NCI-H1930 (cell line): ENCODE results near the gene PLEKHN1.
"Not testable (repeated sequence)": the region's sequence is repeated elsewhere in the genome, so short reads cannot be mapped to it uniquely, and the experiment has no call there.

Experiments used
- DNase-seq, 2 experiments: peaks; one replicate each; lab custom pipeline; 2025; lab: John Stamatoyannopoulos, UW

PLEKHN1 gene

GRCh38 chr1:974293-974640 lies 8.0 kb downstream of the PLEKHN1 start:
- no peak for DNase-seq

- DNase-seq, result no peak
These were observed 8.5 kb downstream of the PLEKHN1 start for GRCh38 chr1:974687-975328.

- no peak for DNase-seq
These were observed 9.1 kb downstream of the PLEKHN1 start for GRCh38 chr1:975365-975764.

GRCh38 chr1:975896-976683 lies 9.8 kb downstream of the PLEKHN1 start:
- peak; percentile 72 to 80 for DNase-seq

- DNase-seq, result not testable (repeated sequence)
These were observed 10.5 kb downstream of the PLEKHN1 start for GRCh38 chr1:976791-977190.

GRCh38 chr1:978069-978834 lies 12.0 kb downstream of the PLEKHN1 start:
- no peak for DNase-seq

GRCh38 chr1:978835-979743 lies 12.8 kb downstream of the PLEKHN1 start:
- no peak for DNase-seq

- DNase-seq, result no peak
These were observed 13.4 kb downstream of the PLEKHN1 start for GRCh38 chr1:979744-980072.

- no peak for DNase-seq
These were observed 13.9 kb downstream of the PLEKHN1 start for GRCh38 chr1:980137-980571.

- DNase-seq, result no peak
These were observed 14.5 kb downstream of the PLEKHN1 start for GRCh38 chr1:980602-981395.

- DNase-seq, result no peak
These were observed 15.2 kb downstream of the PLEKHN1 start for GRCh38 chr1:981491-981954.

- DNase-seq, result no peak
These were observed 15.8 kb downstream of the PLEKHN1 start, which contains the start of gene PERM1 for GRCh38 chr1:981955-982558. PERM1 (minus strand) TSS chr1:982093; CDS start chr1:981029, 1,064 bp downstream.

GRCh38 chr1:982765-983436 lies 16.6 kb downstream of the PLEKHN1 start:
- DNase-seq, result no peak

- peak in 1 of 2 experiments; percentile 46 for DNase-seq
These were observed 17.7 kb downstream of the PLEKHN1 start for GRCh38 chr1:983798-984475.

GRCh38 chr1:984476-984814 lies 18.2 kb downstream of the PLEKHN1 start:
- DNase-seq, result no peak

GRCh38 chr1:985126-985525 lies 18.8 kb downstream of the PLEKHN1 start:
- no peak for DNase-seq

GRCh38 chr1:988061-988460 lies 21.8 kb downstream of the PLEKHN1 start:
- not testable (repeated sequence) for DNase-seq

- DNase-seq, result not testable (repeated sequence)
These were observed 25.0 kb downstream of the PLEKHN1 start for GRCh38 chr1:991275-991674.

- no peak for DNase-seq
These were observed 25.6 kb downstream of the PLEKHN1 start for GRCh38 chr1:991895-992294.
